HCEC 1CT (cell line): ENCODE data around the gene LRRC26.
"Not testable (repeated sequence)": the region's sequence is repeated elsewhere in the genome, so short reads cannot be mapped to it uniquely, and the experiment has no call there.

Source experiments
- DNase-seq: peaks from one replicate; pipeline ENCODE4 v3.0.0-alpha.2; 2017

LRRC26 gene

DNA sequence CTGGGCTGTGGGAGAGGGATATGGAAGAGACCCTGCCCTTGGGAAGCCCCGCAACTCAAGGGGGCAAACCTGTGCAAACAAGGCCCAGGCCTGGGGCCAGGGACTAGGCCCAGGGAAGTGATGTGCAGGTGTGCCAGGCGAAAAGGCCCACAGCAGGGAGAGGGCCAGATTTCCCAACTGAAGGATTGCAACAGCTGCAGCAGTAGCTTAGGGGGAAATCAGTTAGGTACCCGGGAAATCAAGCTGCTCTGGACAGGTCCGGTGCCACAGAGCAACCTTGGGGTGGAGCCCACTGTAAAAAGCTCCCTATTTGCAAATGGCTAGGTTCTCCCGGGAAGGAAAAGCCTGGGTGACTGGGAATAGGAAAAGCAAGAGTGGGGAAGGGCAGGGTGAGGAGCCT, 20.5 kb downstream of the LRRC26 start:
- DNase-seq = no peak

DNA sequence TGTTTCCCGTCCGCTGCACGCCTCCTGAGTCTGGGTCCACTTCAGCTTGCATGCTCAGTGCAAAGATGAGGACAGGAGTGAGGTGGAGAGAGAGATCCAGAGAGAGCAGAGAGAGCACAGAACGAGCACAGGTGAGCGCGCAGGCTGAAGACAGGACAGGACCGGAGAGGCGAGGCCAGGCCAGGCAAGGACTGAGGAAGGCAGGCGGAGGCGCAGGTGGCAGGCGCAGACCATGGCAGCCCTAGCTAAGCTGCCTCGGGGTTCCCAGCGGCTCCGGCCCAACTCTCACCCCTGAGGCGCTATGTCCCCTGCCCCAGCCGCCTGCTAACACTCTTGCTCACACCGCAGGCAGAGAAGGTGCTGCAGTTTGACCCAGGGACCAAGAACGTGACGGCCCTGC, 21.2 kb downstream of the LRRC26 start:
- DNase-seq = no peak

GRCh38 chr9:137148242-137148641, 21.6 kb downstream of the LRRC26 start:
- DNase-seq = no peak

GRCh38 chr9:137147793-137148160, 22.1 kb downstream of the LRRC26 start:
- no peak for DNase-seq

- no peak for DNase-seq
Measured at GRCh38 chr9:137147091-137147792, 22.6 kb downstream of the LRRC26 start.

- DNase-seq = no peak
Measured at GRCh38 chr9:137146527-137146918, 23.3 kb downstream of the LRRC26 start.

- no peak for DNase-seq
Measured at GRCh38 chr9:137145731-137146526, 23.9 kb downstream of the LRRC26 start.

GRCh38 chr9:137143459-137143858, 26.4 kb downstream of the LRRC26 start:
- DNase-seq = no peak

DNA sequence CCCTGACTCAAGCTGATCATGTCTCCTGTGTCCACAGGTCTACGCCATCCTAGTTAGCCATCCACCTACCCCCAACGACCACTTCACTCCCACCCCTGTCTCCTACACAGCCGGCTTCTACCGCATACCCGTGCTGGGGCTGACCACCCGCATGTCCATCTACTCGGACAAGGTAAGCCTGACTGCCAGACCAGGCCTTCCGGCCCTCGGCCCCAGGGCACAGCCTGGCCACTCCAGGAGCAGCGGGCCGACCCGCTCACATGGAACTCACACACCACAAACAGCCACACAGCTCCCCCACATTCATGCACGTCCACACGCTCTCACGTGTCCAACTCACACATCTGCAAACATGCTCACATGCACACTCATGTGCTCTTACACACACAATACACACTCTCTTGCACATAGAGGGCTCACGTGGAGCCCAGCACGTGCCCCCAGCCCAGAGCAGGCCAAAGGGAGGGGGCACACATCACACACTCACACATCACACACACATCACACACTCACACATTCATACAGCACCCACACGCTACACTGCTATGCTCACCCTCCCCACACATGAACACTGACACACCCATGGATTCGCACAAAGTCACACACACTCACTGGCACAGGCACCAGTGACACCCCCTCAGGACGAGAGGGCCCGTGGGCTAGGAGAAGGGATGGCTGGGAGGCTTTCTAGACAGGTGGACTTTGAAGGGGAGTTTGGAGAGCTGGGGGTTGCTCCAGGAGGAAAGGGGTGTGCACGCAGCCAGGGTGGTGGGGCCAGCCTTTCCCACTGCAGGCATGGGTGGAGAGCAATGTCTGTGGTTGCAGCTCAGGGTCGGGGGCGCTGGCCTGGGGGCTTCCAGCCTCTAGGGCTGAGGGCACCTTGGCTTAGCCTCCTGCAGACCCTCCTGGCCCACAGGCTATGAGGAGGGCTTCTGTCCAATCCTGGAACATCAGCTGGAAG, 27.6 kb downstream of the LRRC26 start:
- no peak for DNase-seq

GRCh38 chr9:137141050-137141810, 28.6 kb downstream of the LRRC26 start:
- no peak for DNase-seq

DNA sequence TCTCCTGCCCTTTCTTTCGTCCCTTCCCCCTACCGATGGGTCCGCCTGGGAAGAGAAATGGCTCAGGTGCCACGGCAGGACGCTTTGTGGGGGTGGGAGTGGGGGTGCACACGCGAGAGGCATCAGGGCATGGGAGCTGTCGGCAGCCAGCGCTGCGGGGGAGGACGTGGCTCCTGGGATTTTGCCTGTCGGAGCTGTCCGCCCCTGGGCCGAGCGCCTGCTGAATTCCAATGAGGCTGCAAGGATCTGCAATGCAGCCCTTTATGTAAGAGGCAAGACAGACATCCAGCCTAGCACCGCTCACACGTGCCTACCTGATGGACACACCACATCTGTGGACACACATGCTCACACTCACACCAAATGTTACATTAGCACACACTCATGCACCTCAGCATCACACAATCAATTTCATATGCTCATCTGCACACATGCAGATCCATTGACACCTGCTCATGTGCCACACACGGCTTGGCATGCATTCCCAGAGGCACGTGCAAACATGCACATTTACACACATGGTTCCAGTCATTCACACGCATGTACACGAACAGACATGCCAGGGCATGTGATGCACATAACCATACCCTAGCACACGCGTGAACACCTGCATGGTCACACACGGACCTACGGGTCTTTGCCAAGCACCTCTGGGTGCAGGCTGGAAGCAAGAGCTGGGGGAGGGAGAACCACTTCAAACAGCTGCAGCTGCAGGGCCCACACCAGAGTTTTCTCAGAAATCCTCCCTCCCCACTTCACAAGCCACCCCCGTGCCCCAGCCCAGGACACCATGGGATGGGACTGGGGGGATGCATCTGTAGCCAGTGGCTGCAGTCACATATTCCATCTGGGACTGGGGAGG, 29.5 kb downstream of the LRRC26 start:
- no peak for DNase-seq

DNA sequence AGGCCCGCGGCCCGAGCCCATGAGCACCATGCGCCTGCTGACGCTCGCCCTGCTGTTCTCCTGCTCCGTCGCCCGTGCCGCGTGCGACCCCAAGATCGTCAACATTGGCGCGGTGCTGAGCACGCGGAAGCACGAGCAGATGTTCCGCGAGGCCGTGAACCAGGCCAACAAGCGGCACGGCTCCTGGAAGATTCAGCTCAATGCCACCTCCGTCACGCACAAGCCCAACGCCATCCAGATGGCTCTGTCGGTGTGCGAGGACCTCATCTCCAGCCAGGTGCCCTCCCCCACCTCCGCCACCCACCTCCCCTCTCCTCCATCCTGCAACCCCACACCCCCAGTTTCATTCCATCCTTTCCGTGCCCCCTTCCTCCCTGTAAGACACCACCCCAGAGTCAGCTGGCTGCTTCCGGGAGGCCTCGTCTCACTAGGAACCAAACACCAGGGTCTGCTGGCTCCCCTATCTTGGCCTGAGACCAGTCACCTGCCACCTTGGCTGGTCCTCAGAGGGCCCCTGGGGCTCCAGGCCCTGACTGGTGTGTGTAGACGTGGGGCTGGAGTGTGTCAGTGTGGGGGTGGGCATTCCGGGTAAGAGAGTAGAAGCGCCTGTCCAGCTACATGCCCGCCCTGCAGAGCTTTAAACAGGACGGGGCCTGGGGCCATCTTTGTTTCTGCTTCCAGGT, 30.2 kb downstream of the LRRC26 start:
- DNase-seq = no peak

GRCh38 chr9:137138722-137139467, 31.0 kb downstream of the LRRC26 start, which contains the start of gene GRIN1:
Gene GRIN1 (plus strand): TSS chr9:137139154. CDS start chr9:137139487, 333 bp downstream.
- no peak for DNase-seq

DNA sequence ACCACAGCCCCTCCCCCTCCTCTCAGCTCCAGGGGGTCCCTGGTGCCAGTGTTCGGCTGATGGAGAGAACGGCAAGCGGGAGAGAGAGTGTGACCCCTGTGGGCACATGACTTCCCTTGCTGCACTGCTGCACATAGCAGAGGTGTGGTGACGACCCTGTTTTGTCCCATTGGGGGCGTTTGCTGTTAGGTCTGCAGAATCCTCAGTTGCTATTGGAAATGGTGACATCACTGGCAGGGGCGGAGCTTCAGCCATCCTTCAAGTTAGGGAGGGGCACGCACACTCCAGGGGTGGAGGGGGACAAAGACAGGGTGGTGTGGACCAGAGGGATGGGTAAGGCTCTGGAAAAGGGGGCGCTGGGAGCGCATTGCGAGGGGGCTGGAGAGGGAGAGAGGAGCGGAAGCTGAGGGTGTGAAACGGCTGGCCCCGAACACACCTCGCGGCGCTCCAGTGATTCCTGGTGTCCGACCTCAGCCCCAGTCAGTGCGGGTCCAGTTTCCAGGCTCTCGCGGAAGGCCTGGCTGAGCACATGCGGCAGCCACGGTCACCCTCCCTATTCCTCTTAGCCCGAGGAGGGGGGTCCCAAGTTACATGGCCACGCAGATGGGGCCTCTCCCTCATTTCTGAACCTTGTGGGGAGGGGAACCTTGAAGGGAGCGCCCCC, 31.7 kb downstream of the LRRC26 start:
- no peak for DNase-seq

DNA sequence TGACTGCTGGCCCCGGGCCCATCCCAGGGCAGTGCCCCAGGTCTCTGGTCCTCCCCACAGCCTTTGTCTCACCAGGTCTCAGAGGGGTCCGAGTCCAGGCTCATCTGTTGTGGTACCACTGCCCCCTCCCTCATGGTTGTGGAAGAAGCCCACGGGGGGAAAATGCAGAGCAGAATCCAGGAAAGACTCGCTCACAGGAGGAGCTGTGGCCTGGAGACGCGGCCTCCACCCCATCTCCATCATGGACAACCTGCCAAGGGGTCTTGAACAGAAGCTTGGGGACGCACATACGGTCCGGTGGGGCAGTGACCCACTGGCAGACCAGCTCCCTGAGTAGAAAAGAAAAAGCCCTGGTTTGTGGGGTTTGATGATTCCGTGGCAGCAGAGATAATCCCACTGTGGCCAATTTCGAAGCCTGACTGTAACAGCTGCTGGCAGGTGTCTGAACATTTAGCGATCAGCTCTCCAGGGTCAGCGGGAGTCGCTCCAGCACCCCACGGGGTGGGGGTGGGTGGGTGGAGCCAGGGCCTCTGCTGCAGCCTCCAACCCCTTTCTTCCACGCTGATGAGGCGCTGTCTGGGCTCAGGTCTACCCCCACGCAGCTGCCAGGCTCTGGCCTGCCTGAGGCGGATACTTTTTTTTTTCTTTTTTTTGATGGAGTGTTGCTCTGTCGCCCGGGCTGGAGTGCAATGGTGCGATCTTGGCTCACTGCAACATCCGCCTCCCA, 32.8 kb downstream of the LRRC26 start:
- DNase-seq = no peak

- no peak for DNase-seq
Measured at GRCh38 chr9:137136261-137136880, 33.5 kb downstream of the LRRC26 start.

- not testable (repeated sequence) for DNase-seq
Measured at GRCh38 chr9:137135154-137135553, 34.7 kb downstream of the LRRC26 start.

DNA sequence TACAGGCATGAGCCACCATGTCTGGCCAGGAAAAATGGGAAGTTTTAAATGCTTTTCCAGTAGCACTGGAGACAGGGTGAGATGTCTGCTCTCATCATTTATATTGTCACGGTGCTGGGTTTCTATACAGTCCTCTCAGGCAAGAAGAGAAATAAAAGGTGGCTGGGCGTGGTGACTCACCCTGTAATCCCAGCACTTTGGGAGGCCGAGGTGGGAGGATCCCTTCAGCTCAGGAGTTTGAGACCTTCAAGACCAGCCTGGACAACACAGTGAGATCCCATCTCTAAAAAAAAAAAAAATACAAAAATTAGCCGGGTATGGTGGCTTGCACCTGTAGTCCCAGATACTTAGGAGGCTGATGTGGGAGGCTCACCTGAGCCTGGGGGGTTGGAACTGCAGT, 35.7 kb downstream of the LRRC26 start:
- no peak for DNase-seq
